ENCODE data around the gene CIT.

Gene CIT

GRCh38 chr12:119819322-119819721 is 57.8 kb downstream of the CIT start:
- Histone ChIP-seq H3K36me3 (peaks cover 18% of the 10 kb centered on the region), H3K27me3 (no peaks in the 10 kb centered on the region), H3K4me3 (ENCODE audit: low read depth, low read length) (no peak overlapping the region), H3K4me1 (no peaks in the 10 kb centered on the region), H3K9me3 (no peaks in the 10 kb centered on the region)
- no peak for TF ChIP-seq CTCF (IDR thresholded peaks at IDR 0.05; ENCODE audit: low read depth, low read length)
- DNase-seq: no peak

- Histone ChIP-seq H3K4me3 (ENCODE audit: low read depth, low read length) (no peak overlapping the region), H3K27me3 (no peaks in the 10 kb centered on the region), H3K36me3 (peaks cover 18% of the 10 kb centered on the region), H3K9me3 (no peaks in the 10 kb centered on the region), H3K4me1 (no peaks in the 10 kb centered on the region)
- TF ChIP-seq CTCF (IDR thresholded peaks at IDR 0.05; ENCODE audit: low read depth, low read length): no peak
- DNase-seq: no peak
Measured at GRCh38 chr12:119817546-119818343, 59.4 kb downstream of the CIT start.

GRCh38 chr12:119809023-119809422 is 68.1 kb downstream of the CIT start:
- peaks cover 3% of the 10 kb centered on the region; the same call in 1 of the 2 replicates for H3K36me3 ChIP-seq
- H3K4me1 ChIP-seq: no peaks in the 10 kb centered on the region
- H3K9me3 ChIP-seq: no peaks in the 10 kb centered on the region
- no peak for DNase-seq
- TF ChIP-seq CTCF (IDR thresholded peaks at IDR 0.05; ENCODE audit: low read depth, low read length): no peak
- no peak overlapping the region for H3K4me3 ChIP-seq (ENCODE audit: low read depth, low read length)
- no peaks in the 10 kb centered on the region for H3K27me3 ChIP-seq

- Histone ChIP-seq H3K9me3 (no peaks in the 10 kb centered on the region), H3K36me3 (peaks cover 3% of the 10 kb centered on the region; the same call in 1 of the 2 replicates), H3K4me1 (no peaks in the 10 kb centered on the region), H3K4me3 (ENCODE audit: low read depth, low read length) (no peak overlapping the region), H3K27me3 (no peaks in the 10 kb centered on the region)
- DNase-seq: no peak
- TF ChIP-seq CTCF (IDR thresholded peaks at IDR 0.05; ENCODE audit: low read depth, low read length): no peak
Measured at GRCh38 chr12:119808441-119808840, 68.7 kb downstream of the CIT start.

GRCh38 chr12:119807380-119807779 is 69.7 kb downstream of the CIT start:
- no peak for DNase-seq
- no peaks in the 10 kb centered on the region for H3K27me3 ChIP-seq
- no peak overlapping the region for H3K4me3 ChIP-seq (ENCODE audit: low read depth, low read length)
- no peaks in the 10 kb centered on the region for H3K4me1 ChIP-seq
- no peaks in the 10 kb centered on the region for H3K9me3 ChIP-seq
- TF ChIP-seq CTCF (IDR thresholded peaks at IDR 0.05; ENCODE audit: low read depth, low read length): no peak
- H3K36me3 ChIP-seq: peaks cover 3% of the 10 kb centered on the region; the same call in 1 of the 2 replicates

GRCh38 chr12:119804011-119804641 is 73.0 kb downstream of the CIT start:
- TF ChIP-seq CTCF (IDR thresholded peaks at IDR 0.05; ENCODE audit: low read depth, low read length): peak; percentile 86
- Histone ChIP-seq H3K9me3 (no peaks in the 10 kb centered on the region), H3K4me1 (no peaks in the 10 kb centered on the region; the same call in 1 of the 2 replicates), H3K36me3 (no peaks in the 10 kb centered on the region; the same call in 1 of the 2 replicates), H3K4me3 (ENCODE audit: low read depth, low read length) (peak overlapping the region; percentile 66), H3K27me3 (no peaks in the 10 kb centered on the region)
- DNase-seq: peak; percentile 93
